DOHH2 (cell line): ENCODE results near the gene WASF2.

Experiments used
- CTCF ChIP-seq: fragments of 200-600 bp; sonication (generic); IDR thresholded peaks from one replicate; pipeline ENCODE4 v1.5.1; 2014; ENCODE audit warnings: antibody characterized with exemption, mild to moderate bottlenecking, low read depth, low read length; ENCODE audit not compliant: poor library complexity, severe bottlenecking
- EZH2phosphoT487 ChIP-seq: fragments of 200-600 bp; sonication (generic); IDR thresholded peaks from 2 replicates; pipeline ENCODE4 v1.6.1; 2017; ENCODE audit warnings: borderline replicate concordance, mild to moderate bottlenecking, antibody characterized with exemption, low read length, moderate library complexity, mixed read lengths

DNA sequence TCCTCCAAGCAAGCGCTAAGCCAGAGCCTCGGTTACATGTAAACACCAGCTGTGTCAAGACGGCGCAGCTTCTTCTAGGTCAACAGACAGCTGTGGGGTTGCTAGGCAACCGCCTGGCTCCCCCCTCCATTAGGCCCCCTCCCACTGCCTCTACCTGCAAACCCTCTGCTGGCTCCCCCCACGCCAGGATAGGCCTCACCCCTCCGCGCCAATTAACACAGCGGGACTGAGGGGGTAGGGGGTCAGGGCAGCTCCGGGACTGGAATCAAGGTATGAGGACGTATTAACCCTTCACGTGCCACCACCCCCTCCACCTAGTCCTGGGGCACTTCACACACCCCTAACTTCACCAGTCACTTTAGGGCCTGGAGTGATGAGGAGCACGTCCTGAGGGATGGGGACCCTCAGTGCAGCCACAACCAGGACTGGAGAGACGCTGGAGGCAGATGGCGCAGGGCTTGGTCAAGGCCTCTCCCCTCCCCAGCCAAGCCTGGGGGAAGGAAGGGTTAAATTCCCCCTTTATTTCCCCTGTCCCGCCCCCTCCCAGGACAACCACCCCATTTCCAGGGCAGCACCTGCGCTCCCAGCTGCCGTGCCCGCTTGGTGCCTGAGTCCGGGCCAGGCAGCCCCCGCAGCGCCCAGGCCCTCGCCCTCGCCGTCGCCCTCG is 37.4 kb upstream of the WASF2 start:
- no peak for TF ChIP-seq CTCF
- TF ChIP-seq EZH2phosphoT487, result no peak
